ENCODE measurements around the gene CLEC18B.
"Not testable (repeated sequence)": the region's sequence is repeated elsewhere in the genome, so short reads cannot be mapped to it uniquely, and the experiment has no call there.

Gene CLEC18B

GRCh38 chr16:74420612-74421481 is at the start of gene CLEC18B:
TSS of gene CLEC18B (minus strand) at chr16:74421478. CDS start at chr16:74421270, 208 bp downstream.
- not testable (repeated sequence) for DNase-seq

GRCh38 chr16:74469946-74470478 is 48.7 kb upstream of the CLEC18B start:
- DNase-seq = no peak

- no peak for DNase-seq
These were observed 47.7 kb upstream of the CLEC18B start for GRCh38 chr16:74468807-74469525.

GRCh38 chr16:74466872-74467271 is 45.6 kb upstream of the CLEC18B start:
- no peak for DNase-seq

- DNase-seq = no peak
These were observed 44.8 kb upstream of the CLEC18B start for GRCh38 chr16:74465851-74466685.

- no peak for DNase-seq
These were observed 44.0 kb upstream of the CLEC18B start for GRCh38 chr16:74465281-74465680.

- no peak for DNase-seq
These were observed 42.6 kb upstream of the CLEC18B start for GRCh38 chr16:74463888-74464287.

GRCh38 chr16:74462361-74462760 is 41.1 kb upstream of the CLEC18B start:
- DNase-seq = no peak

GRCh38 chr16:74461826-74462225 is 40.5 kb upstream of the CLEC18B start:
- DNase-seq = no peak

- no peak for DNase-seq
These were observed 39.3 kb upstream of the CLEC18B start for GRCh38 chr16:74460542-74460941.

GRCh38 chr16:74456290-74456625 is 35.0 kb upstream of the CLEC18B start:
- no peak for DNase-seq

GRCh38 chr16:74455619-74456289 is 34.5 kb upstream of the CLEC18B start:
- DNase-seq = no peak

- DNase-seq = no peak
These were observed 33.9 kb upstream of the CLEC18B start for GRCh38 chr16:74455213-74455612.

GRCh38 chr16:74451951-74452758 is 30.9 kb upstream of the CLEC18B start:
- no peak for DNase-seq

GRCh38 chr16:74450967-74451760 is 29.9 kb upstream of the CLEC18B start:
- no peak for DNase-seq

- DNase-seq = no peak
These were observed 29.0 kb upstream of the CLEC18B start for GRCh38 chr16:74450236-74450635.

- DNase-seq = no peak
These were observed 28.2 kb upstream of the CLEC18B start for GRCh38 chr16:74449470-74449869.

- DNase-seq = no peak
These were observed 27.7 kb upstream of the CLEC18B start for GRCh38 chr16:74448990-74449389.

GRCh38 chr16:74447578-74447977 is 26.3 kb upstream of the CLEC18B start:
- DNase-seq = no peak

GRCh38 chr16:74446866-74447265 is 25.6 kb upstream of the CLEC18B start:
- no peak for DNase-seq
